H1 (cell line): Measurements from ENCODE around the gene IP6K1. TPM values are rescaled to one million over a fixed set of nuclear protein-coding genes. Genes with fewer than 3 reads are reported as not detected.

Experiments used
- CTCF ChIA-PET: fragments of 300-600 bp; sonication (Branson Sonifier 250); formaldehyde crosslinking; loops from one replicate; lab custom pipeline; 2021; ENCODE audit not compliant: partially characterized antibody; lab: Charles Lee
- POLR2A ChIA-PET: fragments of 300-600 bp; sonication (Branson Sonifier 250); formaldehyde crosslinking; loops from one replicate; lab custom pipeline; 2021; ENCODE audit warnings: inconsistent platforms; ENCODE audit not compliant: partially characterized antibody; lab: Charles Lee
- DNase-seq, 2 experiments: peaks; one replicate each; pipeline versions ENCODE4 v3.0.0 to v3.0.0-alpha.2; 2010 to 2022; ENCODE audit warnings: low spot score in 2 of 2, low read depth in 1 of 2, mixed read lengths in 1 of 2
- FAIRE-seq: peaks from 2 replicates; lab custom pipeline; 2011; peaks lifted over from hg19 to GRCh38; lab: Jason Lieb, UNC
- H2AFZ ChIP-seq: 2 replicates; pipeline ENCODE4 v1.8.1; 2012; ENCODE audit warnings: low read length, inconsistent platforms
- H2AK5ac ChIP-seq: 2 replicates; pipeline ENCODE4 v1.6.1; 2013; ENCODE audit warnings: low read depth, low read length
- H2BK120ac ChIP-seq: replicated peaks from 2 replicates; pipeline ENCODE3; 2013; ENCODE audit warnings: low read depth, low read length, inconsistent platforms
- H2BK12ac ChIP-seq: 2 replicates; pipeline ENCODE4 v1.6.1; 2013; ENCODE audit warnings: low read depth, low read length
- H2BK15ac ChIP-seq: 2 replicates; pipeline ENCODE4 v1.6.1; 2013; ENCODE audit warnings: low read length
- H2BK20ac ChIP-seq: 2 replicates; pipeline ENCODE4 v1.6.1; 2013; ENCODE audit warnings: low read length
- H2BK5ac ChIP-seq: 2 replicates; pipeline ENCODE4 v1.6.1; 2013; ENCODE audit warnings: low read depth, low read length
- H3K14ac ChIP-seq: 2 replicates; pipeline ENCODE4 v1.6.1; 2013; ENCODE audit warnings: inconsistent platforms; ENCODE audit not compliant: insufficient read length
- H3K18ac ChIP-seq: 2 replicates; pipeline ENCODE4 v1.6.1; 2013; ENCODE audit warnings: low read length; ENCODE audit errors: extremely low read depth
- H3K23ac ChIP-seq: 2 replicates; pipeline ENCODE4 v1.6.1; 2013; ENCODE audit warnings: inconsistent platforms; ENCODE audit not compliant: insufficient read length
- H3K23me2 ChIP-seq: 2 replicates; pipeline ENCODE4 v1.6.1; 2013; ENCODE audit warnings: low read depth, low read length
- H3K27ac ChIP-seq: 2 replicates; pipeline ENCODE4 v1.6.1; 2011; ENCODE audit warnings: low read depth, low read length, inconsistent platforms
- H3K27me3 ChIP-seq, 4 experiments: replicated peaks in 1 of 4; 1 replicate in 1 of 4; 2 replicates in 3 of 4; pipeline versions ENCODE4 v1.6.1 to v1.8.1; 2011 to 2013; ENCODE audit warnings: low read length in 3 of 4, mild to moderate bottlenecking in 3 of 4, inconsistent platforms in 2 of 4, mixed read lengths in 2 of 4, moderate library complexity in 1 of 4; ENCODE audit not compliant: control insufficient read depth in 3 of 4, insufficient read depth in 3 of 4; ENCODE audit errors: extremely low read depth in 1 of 4
- H3K36me3 ChIP-seq, 4 experiments: 2 replicates each; pipeline versions ENCODE4 v1.6.1 to v1.8.1; 2011 to 2013; ENCODE audit warnings: mild to moderate bottlenecking in 4 of 4, low read length in 3 of 4, moderate library complexity in 2 of 4, control low read depth in 1 of 4, inconsistent platforms in 1 of 4; ENCODE audit not compliant: insufficient read depth in 4 of 4, control insufficient read depth in 2 of 4
- H3K4ac ChIP-seq: replicated peaks from 2 replicates; pipeline ENCODE3; 2013; ENCODE audit warnings: low read length, low read depth, mixed read lengths, inconsistent platforms; ENCODE audit not compliant: insufficient read length
- H3K4me1 ChIP-seq, 4 experiments: replicated peaks in 1 of 4; 1 replicate in 1 of 4; 2 replicates in 3 of 4; pipeline versions ENCODE4 v1.6.1 to v1.8.1; 2011 to 2013; ENCODE audit warnings: low read length in 3 of 4, inconsistent platforms in 2 of 4, mixed read lengths in 1 of 4; ENCODE audit not compliant: insufficient read depth in 4 of 4, control insufficient read depth in 3 of 4
- H3K4me2 ChIP-seq, 2 experiments: 2 replicates each; pipeline versions ENCODE4 v1.6.1 to v1.8.1; 2011 to 2013; ENCODE audit warnings: low read depth in 2 of 2, low read length in 2 of 2, control low read depth in 1 of 2, inconsistent platforms in 1 of 2, mild to moderate bottlenecking in 1 of 2; ENCODE audit not compliant: insufficient read depth in 1 of 2
- H3K4me3 ChIP-seq, 4 experiments: fragments of 200-600, 300-600 bp in 1 of 4; sonication (generic), shearing (Covaris generic), sonication (Bioruptor Twin) in 1 of 4; 2 replicates each; pipeline versions ENCODE4 v1.5.1 to v1.8.1; 2011 to 2016; ENCODE audit warnings: low read length in 4 of 4, low read depth in 3 of 4, control low read depth in 2 of 4, inconsistent platforms in 2 of 4, mild to moderate bottlenecking in 2 of 4, mixed read lengths in 1 of 4, moderate library complexity in 1 of 4; ENCODE audit not compliant: insufficient read depth in 2 of 4; ENCODE audit errors: extremely low read depth in 1 of 4
- H3K56ac ChIP-seq: replicated peaks from 2 replicates; pipeline ENCODE3; 2013; ENCODE audit warnings: low read depth, mild to moderate bottlenecking, mixed read lengths, low read length, inconsistent platforms; ENCODE audit not compliant: insufficient read length
- H3K79me1 ChIP-seq: 2 replicates; pipeline ENCODE4 v1.6.1; 2013; ENCODE audit warnings: low read depth, low read length, control low read depth
- H3K79me2 ChIP-seq, 2 experiments: 2 replicates each; pipeline versions ENCODE4 v1.6.1 to v1.8.1; 2012 to 2013; ENCODE audit warnings: low read length in 2 of 2, mild to moderate bottlenecking in 2 of 2, inconsistent platforms in 1 of 2; ENCODE audit not compliant: insufficient read depth in 2 of 2, control insufficient read depth in 1 of 2
- H3K9ac ChIP-seq, 4 experiments: replicated peaks in 1 of 4; 1 replicate in 1 of 4; 2 replicates in 3 of 4; pipeline versions ENCODE4 v1.6.1 to v1.8.1; 2011 to 2013; ENCODE audit warnings: low read depth in 3 of 4, low read length in 3 of 4, control low read depth in 2 of 4, mild to moderate bottlenecking in 2 of 4, moderate library complexity in 2 of 4, inconsistent platforms in 1 of 4; ENCODE audit errors: extremely low read depth in 1 of 4
- H3K9me3 ChIP-seq, 2 experiments: 2 replicates each; pipeline versions ENCODE4 v1.6.1 to v1.8.1; 2012 to 2013; ENCODE audit warnings: mild to moderate bottlenecking in 2 of 2, moderate library complexity in 2 of 2, control low read depth in 1 of 2, inconsistent platforms in 1 of 2, low read depth in 1 of 2, low read length in 1 of 2, mixed read lengths in 1 of 2; ENCODE audit not compliant: insufficient read depth in 2 of 2
- H4K20me1 ChIP-seq, 2 experiments: replicated peaks in 1 of 2; 2 replicates each; pipeline versions ENCODE3 to v1.8.1; 2011 to 2013; ENCODE audit warnings: inconsistent platforms in 2 of 2, low read length in 2 of 2, mild to moderate bottlenecking in 1 of 2; ENCODE audit not compliant: insufficient read depth in 2 of 2, control insufficient read depth in 1 of 2
- H4K5ac ChIP-seq: 2 replicates; pipeline ENCODE4 v1.6.1; 2013; ENCODE audit warnings: low read length, low read depth, mixed read lengths, inconsistent platforms; ENCODE audit not compliant: insufficient read length
- H4K8ac ChIP-seq: 2 replicates; pipeline ENCODE4 v1.8.0; 2013; ENCODE audit warnings: mild to moderate bottlenecking, moderate library complexity, low read length, inconsistent platforms; ENCODE audit not compliant: insufficient read depth; ENCODE audit errors: extremely low read depth
- H4K91ac ChIP-seq: replicated peaks from 2 replicates; pipeline ENCODE3; 2013; ENCODE audit warnings: low read length, mixed read lengths, inconsistent platforms; ENCODE audit not compliant: insufficient read length
- ASH2L ChIP-seq: fragments of 200-600, 300-600 bp; sonication (generic); IDR thresholded peaks from one replicate; pipeline ENCODE4 v1.7.1; 2017; ENCODE audit warnings: low read length
- E2F6 ChIP-seq: IDR thresholded peaks from 2 replicates; pipeline ENCODE4 v1.6.1; 2012; ENCODE audit warnings: inconsistent platforms
- GABPA ChIP-seq: IDR thresholded peaks from 2 replicates; pipeline ENCODE4 v1.6.1; 2011; ENCODE audit warnings: mild to moderate bottlenecking, low read length, moderate library complexity, borderline replicate concordance; ENCODE audit not compliant: insufficient read depth
- POLR2AphosphoS5 ChIP-seq: IDR thresholded peaks from 2 replicates; pipeline ENCODE4 v1.6.1; 2011; ENCODE audit warnings: low read depth, low read length
- SP1 ChIP-seq: IDR thresholded peaks from 2 replicates; pipeline ENCODE4 v1.6.1; 2011; ENCODE audit warnings: low read depth, low read length
- TBP ChIP-seq: IDR thresholded peaks from 2 replicates; pipeline ENCODE4 v1.6.1; 2011; ENCODE audit warnings: low read depth, low read length, improper control_type of control experiment
- WGBS, 2 experiments: shearing (Covaris generic) in 1 of 2; methylation state at CpG; one replicate each; pipeline versions ENCODE4 v1.1.6 to v1.1.7; 2013 to 2015; ENCODE audit warnings: low lambda C conversion rate in 2 of 2, mixed read lengths in 2 of 2, inconsistent platforms in 1 of 2, low coverage in 1 of 2, missing lambda C conversion rate in 1 of 2; ENCODE audit not compliant: insufficient replicate concordance in 2 of 2, insufficient coverage in 1 of 2, insufficient read length in 1 of 2; ENCODE audit errors: extremely low coverage in 1 of 2, missing lambda C conversion rate in 1 of 2; 5-methylcytosine and 5-hydroxymethylcytosine counted together
- polyA plus RNA-seq, 7 experiments: library from polyadenylated mRNA; depleted of rRNA in 3 of 7; stranded (reverse) in 5 of 7; unstranded in 2 of 7; fragments of >200 nt in 5 of 7; fragments of 200-250 nt in 2 of 7; gene quantifications; 1 replicate in 5 of 7; 2 replicates in 1 of 7; 4 replicates in 1 of 7; pipeline versions ENCODE4 v1.2.1 to v1.2.3, GENCODE V29; 2011 to 2013; ENCODE audit warnings: missing spikeins in 2 of 7, mixed read lengths in 2 of 7
- total RNA-seq: library from RNA; stranded (reverse); fragmentation: NEBNext Ultra II Directional; extraction: Animal tissue kit (Norgen Biotek cat#: 25700); gene quantifications from 2 replicates; pipeline ENCODE4 v1.2.1, GENCODE V29; 2021
- TF ChIP-seq, protein P1 (sequence below): IDR thresholded peaks from 2 replicates; pipeline ENCODE4 v1.6.1; 2011; ENCODE audit warnings: low read length, improper control_type of control experiment

The IP6K1 gene
- total and polyA plus RNA-seq, 2 of the 8 experiments (the other 6 are each of a cell fraction or from before 2014, with no cell fraction given), result 31.5 to 35.2 TPM

- CTCF ChIA-PET, result interaction anchor here (0.6 to 17.0 kb wide), 25 partner anchors 9 to 443 kb away, joined by 3 to 266 read pairs (median 6); partner anchors contain the start of genes MON1A, RBM6 and UBA7
- H3K27ac ChIP-seq, result no peak overlapping the region
- TF ChIP-seq, protein P1, sequence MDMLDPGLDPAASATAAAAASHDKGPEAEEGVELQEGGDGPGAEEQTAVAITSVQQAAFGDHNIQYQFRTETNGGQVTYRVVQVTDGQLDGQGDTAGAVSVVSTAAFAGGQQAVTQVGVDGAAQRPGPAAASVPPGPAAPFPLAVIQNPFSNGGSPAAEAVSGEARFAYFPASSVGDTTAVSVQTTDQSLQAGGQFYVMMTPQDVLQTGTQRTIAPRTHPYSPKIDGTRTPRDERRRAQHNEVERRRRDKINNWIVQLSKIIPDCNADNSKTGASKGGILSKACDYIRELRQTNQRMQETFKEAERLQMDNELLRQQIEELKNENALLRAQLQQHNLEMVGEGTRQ, result no peak
- TF ChIP-seq E2F6 (peak; percentile 9; the same call in 1 of the 2 replicates), TBP (no peak), POLR2AphosphoS5 (no peak), ASH2L (no peak), SP1 (no peak), GABPA (0 out of 2 replicates have a peak, but pooled peaks have one; percentile 28)
These were observed 17.3 kb upstream of the IP6K1 start for GRCh38 chr3:49803465-49804140.

More at GRCh38 chr3:49803465-49804140, 17.3 kb upstream of the IP6K1 start:
- no peaks in the 10 kb centered on the region for H3K79me1 ChIP-seq
- no peak overlapping the region for H2BK12ac ChIP-seq
- peak overlapping the region; percentile 7; the same call in 1 of the 2 replicates for H2BK15ac ChIP-seq
- H2BK5ac ChIP-seq, result 0 out of 2 replicates have a peak overlapping the region, but pooled peaks have one; percentile 35
- H3K56ac ChIP-seq, result peak overlapping the region; percentile 43
- FAIRE-seq (no peak), DNase-seq (no peak)
- H3K4me3 ChIP-seq, result peak overlapping the region; percentile 24 to 89 (median 78)
- H3K4ac ChIP-seq, result no peak overlapping the region
- H3K4me2 ChIP-seq, result peak overlapping the region; percentile 34 to 92
- no peak overlapping the region; the same call in 1 of the 2 replicates for H3K18ac ChIP-seq
- H3K14ac ChIP-seq, result no peak overlapping the region
- no peaks in the 10 kb centered on the region for H3K79me2 ChIP-seq
- H3K36me3 ChIP-seq, result no peaks in the 10 kb centered on the region
- no peak overlapping the region for H2BK20ac ChIP-seq
- no peak overlapping the region for H4K5ac ChIP-seq
- H3K9me3 ChIP-seq, result no peaks in the 10 kb centered on the region
- peaks cover 0 to 18% (median 16%) of the 10 kb centered on the region in 4 experiments; a peak in 6 of 7 replicates for H3K27me3 ChIP-seq
- no peak overlapping the region for H4K91ac ChIP-seq
- 12% methylated on average over 34 of the region's 41 CpGs; no CpG with 5 or more reads in 1 of the 2 experiments for WGBS, 2 experiments
- peaks cover 8% of the 10 kb centered on the region; the same call in 1 of the 2 replicates for H3K23me2 ChIP-seq
- no peaks in the 10 kb centered on the region for H4K20me1 ChIP-seq
- no peak overlapping the region for H3K23ac ChIP-seq
- H3K4me1 ChIP-seq, result peaks cover 0 to 25% (median 21%) of the 10 kb centered on the region in 4 experiments; a peak in 6 of 7 replicates
- H2AFZ ChIP-seq, result peak overlapping the region; percentile 29; the same call in 1 of the 2 replicates
- H3K9ac ChIP-seq, result no peak overlapping the region; a peak in 1 of 7 replicates
- H4K8ac ChIP-seq, result no peak overlapping the region; the same call in 1 of the 2 replicates
- H2BK120ac ChIP-seq, result no peak overlapping the region
- POLR2A ChIA-PET, result interaction anchor here (0.6 to 6.2 kb wide), 14 partner anchors 15 to 433 kb away, joined by 3 to 16 read pairs (median 3); partner anchors contain the start of gene IP6K1
- H2AK5ac ChIP-seq, result no peak overlapping the region
